HCT116 (cell line): ENCODE results near the gene PRPH.

ENCODE experiments used
- ATF3 ChIP-seq: IDR thresholded peaks from 2 replicates; pipeline ENCODE4 v1.6.1; 2012
- CBX3 ChIP-seq: IDR thresholded peaks from 2 replicates; pipeline ENCODE4 v1.6.1; 2012; ENCODE audit warnings: low read depth
- CTCF ChIP-seq, 3 experiments: fragments of 200-600 bp in 1 of 3; sonication (generic) in 1 of 3; IDR thresholded peaks in 2 of 3; conservative IDR thresholded peaks in 1 of 3; 2 replicates each; pipeline ENCODE4 v1.5.1; 2012 to 2017; ENCODE audit warnings: low read depth in 2 of 3, low read length in 2 of 3, antibody characterized with exemption in 1 of 3, borderline replicate concordance in 1 of 3, control low read depth in 1 of 3, mild to moderate bottlenecking in 1 of 3, mixed read lengths in 1 of 3, mixed run types in 1 of 3, moderate library complexity in 1 of 3; ENCODE audit not compliant: insufficient read depth in 1 of 3
- ELF1 ChIP-seq: IDR thresholded peaks from 2 replicates; pipeline ENCODE4 v1.6.1; 2012; ENCODE audit warnings: low read depth, borderline replicate concordance
- EZH2phosphoT487 ChIP-seq: fragments of 200-600 bp; IDR thresholded peaks from 2 replicates; pipeline ENCODE4 v1.6.1; 2018; ENCODE audit warnings: antibody characterized with exemption, borderline replicate concordance
- JUND ChIP-seq: IDR thresholded peaks from 2 replicates; pipeline ENCODE4 v1.6.1; 2012
- POLR2A ChIP-seq: IDR thresholded peaks from 2 replicates; pipeline ENCODE4 v1.7.0; 2011; ENCODE audit warnings: borderline replicate concordance; ENCODE audit not compliant: insufficient read depth, insufficient read length; ENCODE audit errors: extremely low read depth
- POLR2AphosphoS5 ChIP-seq: IDR thresholded peaks from 2 replicates; pipeline ENCODE4 v1.6.1; 2011; ENCODE audit warnings: mild to moderate bottlenecking, low read depth, low read length, moderate library complexity
- RAD21 ChIP-seq: IDR thresholded peaks from 2 replicates; pipeline ENCODE4 v1.6.1; 2012; ENCODE audit warnings: low read depth, mild to moderate bottlenecking
- SP1 ChIP-seq: IDR thresholded peaks from 2 replicates; pipeline ENCODE4 v1.6.1; 2012; ENCODE audit warnings: low read depth
- ZFX ChIP-seq: fragments of 450-650 bp; IDR thresholded peaks from 2 replicates; pipeline ENCODE4 v1.6.1; 2017
- ZNF274 ChIP-seq: fragments of 200-500 bp; sonication (Bioruptor generic); IDR thresholded peaks from 2 replicates; pipeline ENCODE4 v1.6.1; 2014; ENCODE audit warnings: mild to moderate bottlenecking, low read depth, low read length, inconsistent platforms
- TF ChIP-seq, protein P1 (sequence below): IDR thresholded peaks from 2 replicates; pipeline ENCODE4 v1.6.1; 2012
- TF ChIP-seq, protein P2 (sequence below): IDR thresholded peaks from 2 replicates; pipeline ENCODE4 v1.6.1; 2012; ENCODE audit warnings: low read depth

- no peak for TF ChIP-seq JUND
- TF ChIP-seq, protein P1, sequence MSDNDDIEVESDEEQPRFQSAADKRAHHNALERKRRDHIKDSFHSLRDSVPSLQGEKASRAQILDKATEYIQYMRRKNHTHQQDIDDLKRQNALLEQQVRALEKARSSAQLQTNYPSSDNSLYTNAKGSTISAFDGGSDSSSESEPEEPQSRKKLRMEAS: no peak
- TF ChIP-seq POLR2A: no peak
- TF ChIP-seq ZNF274: no peak
- TF ChIP-seq POLR2AphosphoS5: no peak
- no peak for TF ChIP-seq CTCF (IDR thresholded peaks at IDR 0.05 in 2 of 3, conservative IDR thresholded peaks at IDR 0.05 in 1 of 3; ENCODE audit: borderline replicate concordance in 1 of 3, insufficient read depth in 1 of 3, low read depth in 2 of 3, low read length in 2 of 3)
- no peak for TF ChIP-seq EZH2phosphoT487
- TF ChIP-seq SP1: no peak
- TF ChIP-seq, protein P2, sequence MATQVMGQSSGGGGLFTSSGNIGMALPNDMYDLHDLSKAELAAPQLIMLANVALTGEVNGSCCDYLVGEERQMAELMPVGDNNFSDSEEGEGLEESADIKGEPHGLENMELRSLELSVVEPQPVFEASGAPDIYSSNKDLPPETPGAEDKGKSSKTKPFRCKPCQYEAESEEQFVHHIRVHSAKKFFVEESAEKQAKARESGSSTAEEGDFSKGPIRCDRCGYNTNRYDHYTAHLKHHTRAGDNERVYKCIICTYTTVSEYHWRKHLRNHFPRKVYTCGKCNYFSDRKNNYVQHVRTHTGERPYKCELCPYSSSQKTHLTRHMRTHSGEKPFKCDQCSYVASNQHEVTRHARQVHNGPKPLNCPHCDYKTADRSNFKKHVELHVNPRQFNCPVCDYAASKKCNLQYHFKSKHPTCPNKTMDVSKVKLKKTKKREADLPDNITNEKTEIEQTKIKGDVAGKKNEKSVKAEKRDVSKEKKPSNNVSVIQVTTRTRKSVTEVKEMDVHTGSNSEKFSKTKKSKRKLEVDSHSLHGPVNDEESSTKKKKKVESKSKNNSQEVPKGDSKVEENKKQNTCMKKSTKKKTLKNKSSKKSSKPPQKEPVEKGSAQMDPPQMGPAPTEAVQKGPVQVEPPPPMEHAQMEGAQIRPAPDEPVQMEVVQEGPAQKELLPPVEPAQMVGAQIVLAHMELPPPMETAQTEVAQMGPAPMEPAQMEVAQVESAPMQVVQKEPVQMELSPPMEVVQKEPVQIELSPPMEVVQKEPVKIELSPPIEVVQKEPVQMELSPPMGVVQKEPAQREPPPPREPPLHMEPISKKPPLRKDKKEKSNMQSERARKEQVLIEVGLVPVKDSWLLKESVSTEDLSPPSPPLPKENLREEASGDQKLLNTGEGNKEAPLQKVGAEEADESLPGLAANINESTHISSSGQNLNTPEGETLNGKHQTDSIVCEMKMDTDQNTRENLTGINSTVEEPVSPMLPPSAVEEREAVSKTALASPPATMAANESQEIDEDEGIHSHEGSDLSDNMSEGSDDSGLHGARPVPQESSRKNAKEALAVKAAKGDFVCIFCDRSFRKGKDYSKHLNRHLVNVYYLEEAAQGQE: no peak
- TF ChIP-seq RAD21: no peak
- no peak for TF ChIP-seq CBX3
- no peak for TF ChIP-seq ATF3
- TF ChIP-seq ZFX: no peak
- no peak for TF ChIP-seq ELF1
These were observed 14.4 kb downstream of the PRPH start for GRCh38 chr12:49309386-49309785.
